DND-41 (cell line): ENCODE measurements around the gene CCNY.

ENCODE experiments used
- ATAC-seq: fragments of 200-7000 bp; cut with Tn5 transposase; 3 replicates; pipeline ENCODE4 v1.9.1; 2021; ENCODE audit warnings: low read depth; ENCODE audit not compliant: insufficient read depth
- DNase-seq: peaks from one replicate; pipeline ENCODE4 v3.0.0-alpha.2; 2020
- H2AFZ ChIP-seq: 2 replicates; pipeline ENCODE4 v1.6.0; 2012; ENCODE audit warnings: low read depth, low read length
- H3K27ac ChIP-seq: 2 replicates; pipeline ENCODE4 v1.5.1; 2012; ENCODE audit warnings: low read length, inconsistent platforms
- H3K27me3 ChIP-seq: fragments of 200-600 bp; sonication (generic); 2 replicates; pipeline ENCODE4 v1.6.0; 2012; ENCODE audit warnings: low read length, mild to moderate bottlenecking, inconsistent platforms; ENCODE audit not compliant: insufficient read depth, poor library complexity
- H3K36me3 ChIP-seq: 2 replicates; pipeline ENCODE4 v1.5.1; 2012; ENCODE audit warnings: low read length, inconsistent platforms; ENCODE audit not compliant: insufficient read depth
- H3K4me1 ChIP-seq: 2 replicates; pipeline ENCODE4 v1.5.1; 2012; ENCODE audit warnings: mild to moderate bottlenecking, low read length; ENCODE audit not compliant: insufficient read depth
- H3K4me2 ChIP-seq: 2 replicates; pipeline ENCODE4 v1.6.0; 2012; ENCODE audit warnings: mild to moderate bottlenecking, moderate library complexity, low read length, inconsistent platforms; ENCODE audit not compliant: insufficient read depth
- H3K4me3 ChIP-seq, 2 experiments: fragments of 200-600 bp in 1 of 2; shearing (Covaris generic) in 1 of 2; 2 replicates each; pipeline ENCODE4 v1.5.1; 2012 to 2016; ENCODE audit warnings: inconsistent platforms in 2 of 2, low read length in 2 of 2, mild to moderate bottlenecking in 2 of 2, low read depth in 1 of 2, moderate library complexity in 1 of 2
- H3K79me2 ChIP-seq: 2 replicates; pipeline ENCODE4 v1.6.0; 2012; ENCODE audit warnings: low read length, inconsistent platforms; ENCODE audit not compliant: insufficient read depth
- H3K9ac ChIP-seq: 2 replicates; pipeline ENCODE4 v1.6.0; 2012; ENCODE audit warnings: low read depth, mild to moderate bottlenecking, inconsistent platforms, low read length, moderate library complexity
- H3K9me3 ChIP-seq: 2 replicates; pipeline ENCODE4 v1.5.1; 2012; ENCODE audit warnings: low read length, moderate library complexity, mild to moderate bottlenecking, inconsistent platforms; ENCODE audit not compliant: insufficient read depth, severe bottlenecking
- H4K20me1 ChIP-seq: 2 replicates; pipeline ENCODE4 v1.6.0; 2012; ENCODE audit warnings: low read length; ENCODE audit not compliant: insufficient read depth
- EZH2 ChIP-seq: IDR thresholded peaks from 3 replicates; pipeline ENCODE4 v1.6.1; 2012; ENCODE audit warnings: borderline replicate concordance, low read depth, mild to moderate bottlenecking, moderate library complexity, low read length, inconsistent platforms; ENCODE audit not compliant: severe bottlenecking
- TF ChIP-seq, protein P1 (sequence below): IDR thresholded peaks from 2 replicates; pipeline ENCODE4 v1.5.1; 2012; ENCODE audit warnings: borderline replicate concordance, low read length, moderate library complexity, mild to moderate bottlenecking; ENCODE audit not compliant: poor library complexity, severe bottlenecking; ENCODE audit errors: extremely low read depth

CCNY gene

DNA sequence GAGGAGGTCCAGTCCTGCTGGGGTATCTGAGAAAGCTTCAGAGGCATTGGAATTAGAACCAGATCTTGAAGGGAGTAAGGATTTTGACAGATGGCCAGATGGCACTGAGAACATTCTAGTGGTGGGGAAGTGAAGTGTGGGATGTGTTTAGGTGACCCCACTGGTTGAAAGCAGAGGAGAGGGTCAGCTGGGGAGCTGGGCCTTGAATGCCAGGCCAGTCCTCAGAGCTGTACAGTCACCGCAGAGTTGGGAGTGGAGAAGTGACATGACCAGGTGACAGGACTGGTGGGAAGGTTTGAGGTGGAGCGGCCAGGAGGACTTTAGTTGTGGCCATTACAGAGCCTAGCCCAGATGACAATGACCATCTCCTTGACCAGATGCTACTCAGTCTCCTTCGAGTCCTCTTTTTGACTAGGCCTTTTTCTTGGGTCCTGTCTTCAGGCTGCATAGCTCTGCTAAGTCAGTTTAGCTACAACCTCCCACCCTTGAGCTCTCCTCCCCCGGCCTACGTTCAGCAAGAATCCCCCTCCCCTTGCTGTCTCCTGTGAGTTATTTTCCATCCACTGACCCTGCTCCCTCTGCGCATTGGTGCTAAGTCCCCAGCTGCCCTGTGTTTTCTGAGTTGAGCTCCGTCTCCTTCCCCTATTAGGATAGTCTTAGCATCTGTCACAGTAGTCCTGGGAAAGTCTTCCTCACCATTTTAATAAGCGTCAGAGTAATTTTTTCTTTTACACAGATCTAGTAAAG is 56.3 kb downstream of the CCNY start:
- no peak for ATAC-seq
- Histone ChIP-seq H3K9ac (no peak overlapping the region), H3K4me2 (no peak overlapping the region), H3K9me3 (peaks cover 18% of the 10 kb centered on the region), H3K79me2 (peaks cover 97% of the 10 kb centered on the region), H3K27me3 (no peaks in the 10 kb centered on the region), H3K4me3 (no peak overlapping the region), H2AFZ (no peak overlapping the region), H3K4me1 (no peaks in the 10 kb centered on the region), H3K27ac (no peak overlapping the region), H4K20me1 (peaks cover 50% of the 10 kb centered on the region), H3K36me3 (no peaks in the 10 kb centered on the region)
- DNase-seq: no peak
- TF ChIP-seq, protein P1, sequence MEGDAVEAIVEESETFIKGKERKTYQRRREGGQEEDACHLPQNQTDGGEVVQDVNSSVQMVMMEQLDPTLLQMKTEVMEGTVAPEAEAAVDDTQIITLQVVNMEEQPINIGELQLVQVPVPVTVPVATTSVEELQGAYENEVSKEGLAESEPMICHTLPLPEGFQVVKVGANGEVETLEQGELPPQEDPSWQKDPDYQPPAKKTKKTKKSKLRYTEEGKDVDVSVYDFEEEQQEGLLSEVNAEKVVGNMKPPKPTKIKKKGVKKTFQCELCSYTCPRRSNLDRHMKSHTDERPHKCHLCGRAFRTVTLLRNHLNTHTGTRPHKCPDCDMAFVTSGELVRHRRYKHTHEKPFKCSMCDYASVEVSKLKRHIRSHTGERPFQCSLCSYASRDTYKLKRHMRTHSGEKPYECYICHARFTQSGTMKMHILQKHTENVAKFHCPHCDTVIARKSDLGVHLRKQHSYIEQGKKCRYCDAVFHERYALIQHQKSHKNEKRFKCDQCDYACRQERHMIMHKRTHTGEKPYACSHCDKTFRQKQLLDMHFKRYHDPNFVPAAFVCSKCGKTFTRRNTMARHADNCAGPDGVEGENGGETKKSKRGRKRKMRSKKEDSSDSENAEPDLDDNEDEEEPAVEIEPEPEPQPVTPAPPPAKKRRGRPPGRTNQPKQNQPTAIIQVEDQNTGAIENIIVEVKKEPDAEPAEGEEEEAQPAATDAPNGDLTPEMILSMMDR: no peak
- TF ChIP-seq EZH2: no peak

- Histone ChIP-seq H3K27me3 (no peaks in the 10 kb centered on the region), H3K36me3 (no peaks in the 10 kb centered on the region), H3K79me2 (peaks cover 98% of the 10 kb centered on the region), H2AFZ (no peak overlapping the region), H3K27ac (no peak overlapping the region), H3K4me2 (no peak overlapping the region), H3K9ac (no peak overlapping the region), H4K20me1 (peaks cover 67% of the 10 kb centered on the region), H3K4me3 (no peak overlapping the region), H3K4me1 (no peaks in the 10 kb centered on the region), H3K9me3 (peaks cover 10% of the 10 kb centered on the region)
- no peak for DNase-seq
- ATAC-seq: no peak
- TF ChIP-seq, protein P1: no peak
- no peak for TF ChIP-seq EZH2
These were observed 58.1 kb downstream of the CCNY start for GRCh38 chr10:35394411-35394851.

DNA sequence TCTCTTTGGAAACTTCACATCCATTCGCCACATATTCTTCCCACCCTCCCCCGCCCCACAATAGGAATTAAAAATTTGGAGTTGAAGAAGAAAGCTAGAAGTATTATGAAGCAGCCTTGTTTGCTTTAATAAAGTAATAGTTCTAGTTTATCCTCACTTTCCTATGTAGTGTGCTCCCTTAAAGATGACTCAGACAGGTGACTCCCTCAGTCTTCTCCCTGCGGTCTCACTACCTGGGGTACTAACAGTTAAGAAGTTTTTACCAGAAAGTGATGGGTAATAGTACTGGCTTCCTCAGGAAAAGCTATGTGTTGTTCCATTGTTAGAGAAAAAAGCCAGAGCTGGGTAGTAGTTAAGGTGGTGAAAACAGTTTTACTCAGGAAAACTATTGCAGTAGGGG is 58.6 kb downstream of the CCNY start:
- H3K4me3 ChIP-seq: no peak overlapping the region
- no peaks in the 10 kb centered on the region for H3K36me3 ChIP-seq
- H3K79me2 ChIP-seq: peaks cover 98% of the 10 kb centered on the region
- DNase-seq: no peak
- no peaks in the 10 kb centered on the region for H3K27me3 ChIP-seq
- H3K9ac ChIP-seq: no peak overlapping the region
- no peak overlapping the region for H3K4me2 ChIP-seq
- ATAC-seq: no peak
- H3K4me1 ChIP-seq: no peaks in the 10 kb centered on the region
- H3K27ac ChIP-seq: no peak overlapping the region
- peaks cover 70% of the 10 kb centered on the region for H4K20me1 ChIP-seq
- H2AFZ ChIP-seq: no peak overlapping the region
- TF ChIP-seq, protein P1: no peak
- no peak for TF ChIP-seq EZH2
- peaks cover 9% of the 10 kb centered on the region for H3K9me3 ChIP-seq
